ENCODE measurements around the gene CXCL14.

DNA sequence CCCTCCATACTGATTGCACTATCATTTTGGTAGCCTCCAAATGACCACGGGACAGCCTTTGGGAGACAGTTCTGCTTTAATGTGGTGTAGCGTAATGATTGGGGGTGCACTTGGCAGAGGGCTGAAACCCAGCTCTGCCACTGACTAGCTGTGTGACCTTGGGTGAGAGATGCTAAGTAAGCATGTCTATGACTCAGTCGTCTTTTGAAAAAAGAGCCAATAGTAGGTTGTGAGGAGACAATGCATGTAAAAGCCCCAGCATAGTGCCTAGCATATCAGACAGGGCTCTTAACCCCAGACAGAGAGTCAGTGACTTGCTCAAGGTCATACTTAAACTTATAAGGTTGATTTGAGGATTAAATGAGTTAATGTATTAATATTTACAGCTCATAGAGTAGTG lies 18.0 kb upstream of the CXCL14 start:
- TF ChIP-seq, protein P1, sequence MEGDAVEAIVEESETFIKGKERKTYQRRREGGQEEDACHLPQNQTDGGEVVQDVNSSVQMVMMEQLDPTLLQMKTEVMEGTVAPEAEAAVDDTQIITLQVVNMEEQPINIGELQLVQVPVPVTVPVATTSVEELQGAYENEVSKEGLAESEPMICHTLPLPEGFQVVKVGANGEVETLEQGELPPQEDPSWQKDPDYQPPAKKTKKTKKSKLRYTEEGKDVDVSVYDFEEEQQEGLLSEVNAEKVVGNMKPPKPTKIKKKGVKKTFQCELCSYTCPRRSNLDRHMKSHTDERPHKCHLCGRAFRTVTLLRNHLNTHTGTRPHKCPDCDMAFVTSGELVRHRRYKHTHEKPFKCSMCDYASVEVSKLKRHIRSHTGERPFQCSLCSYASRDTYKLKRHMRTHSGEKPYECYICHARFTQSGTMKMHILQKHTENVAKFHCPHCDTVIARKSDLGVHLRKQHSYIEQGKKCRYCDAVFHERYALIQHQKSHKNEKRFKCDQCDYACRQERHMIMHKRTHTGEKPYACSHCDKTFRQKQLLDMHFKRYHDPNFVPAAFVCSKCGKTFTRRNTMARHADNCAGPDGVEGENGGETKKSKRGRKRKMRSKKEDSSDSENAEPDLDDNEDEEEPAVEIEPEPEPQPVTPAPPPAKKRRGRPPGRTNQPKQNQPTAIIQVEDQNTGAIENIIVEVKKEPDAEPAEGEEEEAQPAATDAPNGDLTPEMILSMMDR (conservative IDR thresholded peaks at IDR 0.05 in 1 of 2, IDR thresholded peaks at IDR 0.05 in 1 of 2; ENCODE audit: low read depth in 1 of 2, low read length in 2 of 2) = no peak
- no peak for TF ChIP-seq EZH2 (IDR thresholded peaks at IDR 0.05; ENCODE audit: low read length, missing control alignments)

Measured in fibroblast of lung (primary cell).